Measurements from ENCODE around the gene SUPT4H1. TPM values are rescaled to one million over a fixed set of nuclear protein-coding genes. Genes with fewer than 3 reads are reported as not detected.

Gene SUPT4H1
- total RNA-seq, 4 donors from 2014 or later: 34.5 to 38.0 (median 35.2) TPM

- H3K27ac ChIP-seq: no peak overlapping the region
- H3K9me3 ChIP-seq: no peaks in the 10 kb centered on the region
- H3K27me3 ChIP-seq: no peaks in the 10 kb centered on the region
- H3K36me3 ChIP-seq: no peaks in the 10 kb centered on the region
- WGBS, 2 donors: 58 to 60% methylated on average over 3 of the region's 3 CpGs
- DNase-seq (ENCODE audit: low spot score in 2 of 2): no peak
- no peaks in the 10 kb centered on the region for H3K4me1 ChIP-seq
- TF ChIP-seq EP300 (IDR thresholded peaks at IDR 0.05) (no peak), CTCF (IDR thresholded peaks at IDR 0.05) (no peak), POLR2A (IDR thresholded peaks at IDR 0.05) (no peak)
- H3K4me3 ChIP-seq: no peak overlapping the region
Measured at GRCh38 chr17:58388302-58389190, 36.5 kb upstream of the SUPT4H1 start.

- H3K27me3 ChIP-seq: no peaks in the 10 kb centered on the region
- TF ChIP-seq EP300 (IDR thresholded peaks at IDR 0.05) (no peak), POLR2A (IDR thresholded peaks at IDR 0.05) (no peak), CTCF (IDR thresholded peaks at IDR 0.05) (no peak)
- no peaks in the 10 kb centered on the region for H3K9me3 ChIP-seq
- H3K36me3 ChIP-seq: no peaks in the 10 kb centered on the region
- 78 to 91% methylated on average over 1 of the region's 1 CpG for WGBS, 2 donors
- no peak overlapping the region for H3K4me3 ChIP-seq
- no peak overlapping the region for H3K27ac ChIP-seq
- no peak for DNase-seq (ENCODE audit: low spot score in 2 of 2)
- no peaks in the 10 kb centered on the region for H3K4me1 ChIP-seq
Measured at GRCh38 chr17:58387834-58388233, 35.8 kb upstream of the SUPT4H1 start.

GRCh38 chr17:58386708-58387107, 34.7 kb upstream of the SUPT4H1 start:
- DNase-seq (ENCODE audit: low spot score in 2 of 2): no peak
- Histone ChIP-seq H3K4me3 (no peak overlapping the region), H3K27ac (no peak overlapping the region), H3K9me3 (no peaks in the 10 kb centered on the region), H3K27me3 (no peaks in the 10 kb centered on the region), H3K36me3 (no peaks in the 10 kb centered on the region), H3K4me1 (no peaks in the 10 kb centered on the region)
- no peak for TF ChIP-seq CTCF (IDR thresholded peaks at IDR 0.05)
- TF ChIP-seq EP300 (IDR thresholded peaks at IDR 0.05): no peak
- no peak for TF ChIP-seq POLR2A (IDR thresholded peaks at IDR 0.05)
- 74 to 77% methylated on average over 3 of the region's 3 CpGs for WGBS, 2 donors

GRCh38 chr17:58385359-58385899, 33.4 kb upstream of the SUPT4H1 start:
- WGBS, 2 donors: 64 to 77% methylated on average over 4 of the region's 4 CpGs
- no peak for DNase-seq (ENCODE audit: low spot score in 2 of 2)
- Histone ChIP-seq H3K4me3 (no peak overlapping the region), H3K4me1 (no peaks in the 10 kb centered on the region), H3K36me3 (no peaks in the 10 kb centered on the region), H3K27ac (no peak overlapping the region), H3K27me3 (no peaks in the 10 kb centered on the region), H3K9me3 (no peaks in the 10 kb centered on the region)
- TF ChIP-seq POLR2A (IDR thresholded peaks at IDR 0.05) (no peak), CTCF (IDR thresholded peaks at IDR 0.05) (no peak), EP300 (IDR thresholded peaks at IDR 0.05) (no peak)

- H3K27ac ChIP-seq: no peak overlapping the region
- WGBS, 2 donors: 63 to 64% methylated on average over 3 of the region's 3 CpGs
- TF ChIP-seq POLR2A (IDR thresholded peaks at IDR 0.05) (no peak), EP300 (IDR thresholded peaks at IDR 0.05) (no peak), CTCF (IDR thresholded peaks at IDR 0.05) (no peak)
- no peak for DNase-seq (ENCODE audit: low spot score in 2 of 2)
- no peaks in the 10 kb centered on the region for H3K27me3 ChIP-seq
- no peaks in the 10 kb centered on the region for H3K36me3 ChIP-seq
- H3K4me3 ChIP-seq: no peak overlapping the region
- H3K9me3 ChIP-seq: no peaks in the 10 kb centered on the region
- no peaks in the 10 kb centered on the region for H3K4me1 ChIP-seq
Measured at GRCh38 chr17:58384897-58385296, 32.9 kb upstream of the SUPT4H1 start.
